AG04449 (cell line): ENCODE measurements around the gene IFNG.

Experiments used
- CTCF ChIA-PET: fragments of 350-600 bp; formaldehyde crosslinking; extraction: SDS; loops from one replicate; lab custom pipeline; 2021; ENCODE audit warnings: antibody characterized with exemption; lab: Yijun Ruan, JAX
- POLR2A ChIA-PET: fragments of 400-600, 350-600 bp; formaldehyde crosslinking; extraction: SDS; loops from one replicate; lab custom pipeline; 2020; ENCODE audit warnings: antibody characterized with exemption, inconsistent platforms; lab: Yijun Ruan, JAX
- DNase-seq: peaks from one replicate; pipeline ENCODE4 v3.0.0-alpha.2; 2010; ENCODE audit warnings: low read depth, low spot score
- H3K4me3 ChIP-seq: 2 replicates; pipeline ENCODE4 v1.5.1; 2011; ENCODE audit warnings: low read depth, mild to moderate bottlenecking, control low read depth, low read length
- CTCF ChIP-seq: IDR thresholded peaks from one replicate; pipeline ENCODE4 v1.5.1; 2011; ENCODE audit warnings: mild to moderate bottlenecking, moderate library complexity, low read length, control low read depth, inconsistent platforms; ENCODE audit not compliant: insufficient read depth; ENCODE audit errors: missing control alignments

The IFNG gene

GRCh38 chr12:68157380-68157779, 2.2 kb downstream of the IFNG start:
- no peak for TF ChIP-seq CTCF
- CTCF ChIA-PET = interaction anchor here (1.2 to 3.6 kb wide), 5 partner anchors 16 to 803 kb away, joined by 3 to 31 read pairs (median 4); no protein-coding TSS in a partner anchor
- DNase-seq = no peak
- POLR2A ChIA-PET = interaction anchor here (0.6 kb wide), 1 partner anchor 148 kb away, joined by 3 read pairs; no protein-coding TSS in a partner anchor
- H3K4me3 ChIP-seq = no peak overlapping the region

- H3K4me3 ChIP-seq = no peak overlapping the region
- DNase-seq = no peak
- no peak for TF ChIP-seq CTCF
- ChIA-PET POLR2A (interaction anchor here (0.6 kb wide), 1 partner anchor 147 kb away, joined by 3 read pairs; no protein-coding TSS in a partner anchor), CTCF (interaction anchor here (1.1 to 3.6 kb wide), 3 partner anchors 12 to 155 kb away, joined by 3 to 31 read pairs (median 4); no protein-coding TSS in a partner anchor)
Observed at GRCh38 chr12:68156636-68157035, 2.9 kb downstream of the IFNG start.

- no peak for TF ChIP-seq CTCF
- no peak for DNase-seq
- ChIA-PET POLR2A (no interaction called here), CTCF (interaction anchor here (1.2 kb wide), 1 partner anchor 115 kb away, joined by 4 read pairs; no protein-coding TSS in a partner anchor)
- H3K4me3 ChIP-seq = no peak overlapping the region
Observed at GRCh38 chr12:68154779-68155178, 4.8 kb downstream of the IFNG start.

GRCh38 chr12:68148261-68148951, 11.1 kb downstream of the IFNG start:
- ChIA-PET CTCF (no interaction called here), POLR2A (interaction anchor here (0.6 kb wide), 1 partner anchor 20 kb away, joined by 3 read pairs; no protein-coding TSS in a partner anchor)
- no peak for DNase-seq
- H3K4me3 ChIP-seq = no peak overlapping the region
- TF ChIP-seq CTCF = no peak

- ChIA-PET POLR2A (no interaction called here), CTCF (no interaction called here)
- TF ChIP-seq CTCF = no peak
- DNase-seq = no peak
- no peak overlapping the region for H3K4me3 ChIP-seq
Observed at GRCh38 chr12:68140556-68140955, 19.0 kb downstream of the IFNG start.

- H3K4me3 ChIP-seq = no peak overlapping the region
- ChIA-PET POLR2A (no interaction called here), CTCF (no interaction called here)
- no peak for DNase-seq
- TF ChIP-seq CTCF = no peak
Observed at GRCh38 chr12:68139941-68140340, 19.6 kb downstream of the IFNG start.
